Thyroid gland (tissue), 4 donors: ENCODE measurements around the gene ISLR2.

Experiments used
- POLR2A ChIP-seq, 2 donors: fragments of 450-650 bp; IDR thresholded peaks; one replicate each; pipeline ENCODE4 v1.6.1; 2017; ENCODE audit warnings: antibody characterized with exemption in 2 of 2, mild to moderate bottlenecking in 2 of 2, moderate library complexity in 1 of 2
- TF ChIP-seq, protein P1 (sequence below), 6 experiments: fragments of 200-600 bp in 3 of 6; fragments of 450-650 bp in 3 of 6; sonication (generic) in 3 of 6; IDR thresholded peaks; one replicate each; pipeline ENCODE4 v1.5.1; 2016 to 2019; ENCODE audit warnings: antibody characterized with exemption in 6 of 6, mild to moderate bottlenecking in 2 of 6, inconsistent platforms in 1 of 6, moderate library complexity in 1 of 6

DNA sequence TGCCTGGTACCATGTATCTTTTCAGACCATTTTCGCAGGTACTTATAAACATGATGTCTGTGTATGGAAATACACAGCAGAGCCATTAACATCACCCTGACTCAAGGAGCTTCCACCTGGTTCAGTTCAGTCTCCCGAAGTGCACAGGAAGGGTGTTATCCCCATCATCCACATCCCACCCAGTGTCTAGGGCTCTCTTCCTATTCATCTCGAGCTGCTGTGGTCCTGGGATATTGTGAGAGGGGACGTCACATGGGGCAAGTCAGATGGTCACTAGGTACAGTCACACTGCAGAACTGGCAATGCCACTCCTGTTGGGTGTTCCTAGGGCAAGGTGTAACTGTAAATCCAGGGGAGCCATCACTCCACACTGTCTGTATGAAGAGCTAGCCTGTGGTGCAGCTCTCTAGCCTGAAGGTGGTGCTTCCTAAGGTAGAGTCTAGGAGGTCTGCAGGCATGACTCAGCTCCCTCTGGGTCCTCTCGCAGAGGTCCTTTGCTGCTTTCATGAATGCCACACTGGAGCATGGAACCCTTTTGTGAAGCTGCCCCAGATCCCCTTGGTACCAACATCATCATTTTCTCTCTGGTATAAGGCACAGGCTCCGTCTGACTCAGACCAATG is 13.9 kb downstream of the ISLR2 start:
- TF ChIP-seq POLR2A (IDR thresholded peaks at IDR 0.05) = no peak
- TF ChIP-seq, protein P1, sequence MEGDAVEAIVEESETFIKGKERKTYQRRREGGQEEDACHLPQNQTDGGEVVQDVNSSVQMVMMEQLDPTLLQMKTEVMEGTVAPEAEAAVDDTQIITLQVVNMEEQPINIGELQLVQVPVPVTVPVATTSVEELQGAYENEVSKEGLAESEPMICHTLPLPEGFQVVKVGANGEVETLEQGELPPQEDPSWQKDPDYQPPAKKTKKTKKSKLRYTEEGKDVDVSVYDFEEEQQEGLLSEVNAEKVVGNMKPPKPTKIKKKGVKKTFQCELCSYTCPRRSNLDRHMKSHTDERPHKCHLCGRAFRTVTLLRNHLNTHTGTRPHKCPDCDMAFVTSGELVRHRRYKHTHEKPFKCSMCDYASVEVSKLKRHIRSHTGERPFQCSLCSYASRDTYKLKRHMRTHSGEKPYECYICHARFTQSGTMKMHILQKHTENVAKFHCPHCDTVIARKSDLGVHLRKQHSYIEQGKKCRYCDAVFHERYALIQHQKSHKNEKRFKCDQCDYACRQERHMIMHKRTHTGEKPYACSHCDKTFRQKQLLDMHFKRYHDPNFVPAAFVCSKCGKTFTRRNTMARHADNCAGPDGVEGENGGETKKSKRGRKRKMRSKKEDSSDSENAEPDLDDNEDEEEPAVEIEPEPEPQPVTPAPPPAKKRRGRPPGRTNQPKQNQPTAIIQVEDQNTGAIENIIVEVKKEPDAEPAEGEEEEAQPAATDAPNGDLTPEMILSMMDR (IDR thresholded peaks at IDR 0.05) = no peak
